ENCODE results near the gene ADAM30. TPM values are rescaled to one million over a fixed set of nuclear protein-coding genes. Genes with fewer than 3 reads are reported as not detected.
A peak's percentile ranks its signal among the peaks of the same experiment; 100 is the strongest.

ADAM30 gene
- total and polyA plus RNA-seq, 2 donors (not counting 1 experiment from before 2014, with no cell fraction given) = not detected

DNA sequence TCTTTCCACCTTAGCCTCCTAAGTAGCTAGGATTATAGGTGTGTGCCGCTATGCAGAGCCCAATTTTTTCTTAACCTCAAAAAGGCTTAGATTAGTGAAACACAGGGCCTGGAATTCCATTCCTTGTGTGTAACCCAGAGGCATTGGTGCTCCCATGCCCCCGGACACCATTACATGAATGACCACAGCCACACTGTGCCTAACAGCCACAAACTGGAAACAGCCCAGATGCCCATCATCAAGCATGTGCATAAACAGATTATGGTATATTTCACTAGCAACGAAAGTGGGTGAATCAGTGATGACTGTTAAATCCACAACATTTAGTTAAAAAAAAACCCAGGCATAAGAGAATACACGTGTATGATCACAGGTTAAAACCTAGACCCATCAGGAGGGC, 24.4 kb downstream of the ADAM30 start:
- Histone ChIP-seq H2AFZ (ENCODE audit: low read length) (no peak overlapping the region), H3K4me2 (ENCODE audit: extremely low read depth, insufficient read depth, low read length) (no peak overlapping the region), H3K27me3 (ENCODE audit: control insufficient read depth, insufficient read depth, low read length) (no peaks in the 10 kb centered on the region), H3K4me3 (replicated peaks in 1 of 4; ENCODE audit: control extremely low read depth in 1 of 4, insufficient read depth in 1 of 4, low read depth in 3 of 4, low read length in 4 of 4) (no peak overlapping the region), H3K9ac (ENCODE audit: insufficient read depth, low read length) (no peak overlapping the region), H3K36me3 (ENCODE audit: control insufficient read depth, insufficient read depth, low read length) (no peaks in the 10 kb centered on the region), H3K27ac (ENCODE audit: insufficient read depth, low read length) (no peak overlapping the region), H3K9me3 (ENCODE audit: control insufficient read depth, insufficient read depth, low read depth, low read length) (no peaks in the 10 kb centered on the region), H3K4me1 (ENCODE audit: control insufficient read depth, extremely low read depth, insufficient read depth, low read length) (peaks cover 3% of the 10 kb centered on the region), H3K79me2 (ENCODE audit: control insufficient read depth, insufficient read depth, low read length) (no peaks in the 10 kb centered on the region), H4K20me1 (ENCODE audit: control insufficient read depth, extremely low read depth, insufficient read depth, low read length) (no peaks in the 10 kb centered on the region)
- TF ChIP-seq EZH2 (IDR thresholded peaks at IDR 0.05; ENCODE audit: low read length, missing control alignments) = no peak
- TF ChIP-seq, protein P1, sequence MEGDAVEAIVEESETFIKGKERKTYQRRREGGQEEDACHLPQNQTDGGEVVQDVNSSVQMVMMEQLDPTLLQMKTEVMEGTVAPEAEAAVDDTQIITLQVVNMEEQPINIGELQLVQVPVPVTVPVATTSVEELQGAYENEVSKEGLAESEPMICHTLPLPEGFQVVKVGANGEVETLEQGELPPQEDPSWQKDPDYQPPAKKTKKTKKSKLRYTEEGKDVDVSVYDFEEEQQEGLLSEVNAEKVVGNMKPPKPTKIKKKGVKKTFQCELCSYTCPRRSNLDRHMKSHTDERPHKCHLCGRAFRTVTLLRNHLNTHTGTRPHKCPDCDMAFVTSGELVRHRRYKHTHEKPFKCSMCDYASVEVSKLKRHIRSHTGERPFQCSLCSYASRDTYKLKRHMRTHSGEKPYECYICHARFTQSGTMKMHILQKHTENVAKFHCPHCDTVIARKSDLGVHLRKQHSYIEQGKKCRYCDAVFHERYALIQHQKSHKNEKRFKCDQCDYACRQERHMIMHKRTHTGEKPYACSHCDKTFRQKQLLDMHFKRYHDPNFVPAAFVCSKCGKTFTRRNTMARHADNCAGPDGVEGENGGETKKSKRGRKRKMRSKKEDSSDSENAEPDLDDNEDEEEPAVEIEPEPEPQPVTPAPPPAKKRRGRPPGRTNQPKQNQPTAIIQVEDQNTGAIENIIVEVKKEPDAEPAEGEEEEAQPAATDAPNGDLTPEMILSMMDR (conservative IDR thresholded peaks at IDR 0.05 in 1 of 2, IDR thresholded peaks at IDR 0.05 in 1 of 2; ENCODE audit: low read depth in 1 of 2, low read length in 2 of 2) = no peak
- peak in 1 of 2 donors; percentile 74 for DNase-seq (ENCODE audit: low read depth in 2 of 2)

DNA sequence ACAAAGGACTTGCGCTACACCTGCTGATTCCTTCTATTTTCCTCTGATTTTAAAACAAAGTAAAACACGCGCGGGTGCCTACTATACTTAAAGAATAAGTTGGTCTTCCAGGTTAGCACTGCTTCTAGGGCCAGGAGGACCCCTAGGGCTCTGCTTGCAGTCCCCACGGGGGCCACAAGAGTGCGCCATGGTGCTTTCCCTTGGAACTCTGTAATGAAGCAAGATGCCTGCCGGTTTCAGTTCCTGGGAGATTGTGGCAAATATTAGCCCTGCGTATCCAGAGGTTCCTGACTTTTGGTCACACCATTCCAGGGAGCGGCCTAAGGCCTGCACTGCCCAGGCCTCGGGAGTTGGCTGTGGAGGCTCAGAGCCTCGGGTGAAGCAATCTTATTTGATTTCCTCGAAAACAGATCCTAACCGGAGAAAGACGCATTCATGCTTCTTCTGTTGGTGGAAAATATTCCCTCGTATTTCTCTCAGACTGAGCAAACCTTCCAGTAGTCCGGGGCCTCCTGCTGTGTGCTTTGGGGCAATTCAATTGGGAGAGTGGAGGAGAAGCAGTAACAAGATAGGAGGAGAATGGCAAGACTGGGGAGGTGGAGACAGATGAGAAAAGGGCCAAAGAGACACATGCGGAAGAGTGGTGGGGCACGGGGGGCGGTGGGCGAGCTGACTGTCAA, 25.3 kb downstream of the ADAM30 start:
- no peak overlapping the region for H3K4me3 ChIP-seq (replicated peaks in 1 of 4; ENCODE audit: control extremely low read depth in 1 of 4, insufficient read depth in 1 of 4, low read depth in 3 of 4, low read length in 4 of 4)
- H2AFZ ChIP-seq (ENCODE audit: low read length) = peak overlapping the region; percentile 85
- no peak overlapping the region for H3K9ac ChIP-seq (ENCODE audit: insufficient read depth, low read length)
- peaks cover 3% of the 10 kb centered on the region for H3K4me1 ChIP-seq (ENCODE audit: control insufficient read depth, extremely low read depth, insufficient read depth, low read length)
- H3K27me3 ChIP-seq (ENCODE audit: control insufficient read depth, insufficient read depth, low read length) = no peaks in the 10 kb centered on the region
- H3K79me2 ChIP-seq (ENCODE audit: control insufficient read depth, insufficient read depth, low read length) = no peaks in the 10 kb centered on the region
- no peak overlapping the region for H3K27ac ChIP-seq (ENCODE audit: insufficient read depth, low read length)
- TF ChIP-seq, protein P1 (conservative IDR thresholded peaks at IDR 0.05 in 1 of 2, IDR thresholded peaks at IDR 0.05 in 1 of 2; ENCODE audit: low read depth in 1 of 2, low read length in 2 of 2) = peak; percentile 98 to 99
- no peak for TF ChIP-seq EZH2 (IDR thresholded peaks at IDR 0.05; ENCODE audit: low read length, missing control alignments)
- H3K4me2 ChIP-seq (ENCODE audit: extremely low read depth, insufficient read depth, low read length) = peak overlapping the region; percentile 77
- H3K9me3 ChIP-seq (ENCODE audit: control insufficient read depth, insufficient read depth, low read depth, low read length) = no peaks in the 10 kb centered on the region
- H4K20me1 ChIP-seq (ENCODE audit: control insufficient read depth, extremely low read depth, insufficient read depth, low read length) = no peaks in the 10 kb centered on the region
- no peaks in the 10 kb centered on the region for H3K36me3 ChIP-seq (ENCODE audit: control insufficient read depth, insufficient read depth, low read length)
- DNase-seq (ENCODE audit: low read depth in 2 of 2) = peak; percentile 64 to 77

GRCh38 chr1:119869995-119870394, 26.3 kb downstream of the ADAM30 start:
- no peak overlapping the region for H2AFZ ChIP-seq (ENCODE audit: low read length)
- H3K4me1 ChIP-seq (ENCODE audit: control insufficient read depth, extremely low read depth, insufficient read depth, low read length) = peaks cover 9% of the 10 kb centered on the region
- DNase-seq (ENCODE audit: low read depth in 2 of 2) = no peak
- H3K27me3 ChIP-seq (ENCODE audit: control insufficient read depth, insufficient read depth, low read length) = no peaks in the 10 kb centered on the region
- no peaks in the 10 kb centered on the region for H3K9me3 ChIP-seq (ENCODE audit: control insufficient read depth, insufficient read depth, low read depth, low read length)
- no peak overlapping the region for H3K4me2 ChIP-seq (ENCODE audit: extremely low read depth, insufficient read depth, low read length)
- H3K79me2 ChIP-seq (ENCODE audit: control insufficient read depth, insufficient read depth, low read length) = no peaks in the 10 kb centered on the region
- no peak overlapping the region for H3K27ac ChIP-seq (ENCODE audit: insufficient read depth, low read length)
- no peak overlapping the region for H3K9ac ChIP-seq (ENCODE audit: insufficient read depth, low read length)
- no peaks in the 10 kb centered on the region for H3K36me3 ChIP-seq (ENCODE audit: control insufficient read depth, insufficient read depth, low read length)
- no peaks in the 10 kb centered on the region for H4K20me1 ChIP-seq (ENCODE audit: control insufficient read depth, extremely low read depth, insufficient read depth, low read length)
- H3K4me3 ChIP-seq (replicated peaks in 1 of 4; ENCODE audit: control extremely low read depth in 1 of 4, insufficient read depth in 1 of 4, low read depth in 3 of 4, low read length in 4 of 4) = no peak overlapping the region
- TF ChIP-seq, protein P1 (conservative IDR thresholded peaks at IDR 0.05 in 1 of 2, IDR thresholded peaks at IDR 0.05 in 1 of 2; ENCODE audit: low read depth in 1 of 2, low read length in 2 of 2) = no peak
- TF ChIP-seq EZH2 (IDR thresholded peaks at IDR 0.05; ENCODE audit: low read length, missing control alignments) = no peak
